BJ (cell line): ENCODE measurements around the gene ZXDA. TPM values are rescaled to one million over a fixed set of nuclear protein-coding genes. Genes with fewer than 3 reads are reported as not detected.
"Not testable (repeated sequence)": the region's sequence is repeated elsewhere in the genome, so short reads cannot be mapped to it uniquely, and the experiment has no call there.

Source experiments
- CTCF ChIA-PET: fragments of 350-600 bp; formaldehyde crosslinking; extraction: SDS; loops from one replicate; lab custom pipeline; 2021; ENCODE audit warnings: antibody characterized with exemption, inconsistent platforms; lab: Yijun Ruan, JAX
- POLR2A ChIA-PET: fragments of 300-600 bp; sonication (Branson Sonifier 250); formaldehyde crosslinking; extraction: SDS; loops from one replicate; lab custom pipeline; 2021; ENCODE audit warnings: antibody characterized with exemption; lab: Charles Lee
- DNase-seq: peaks from one replicate; pipeline ENCODE4 v3.0.0-alpha.2; 2011; ENCODE audit warnings: low read depth
- H3K27me3 ChIP-seq: 2 replicates; pipeline ENCODE4 v1.6.0; 2011; ENCODE audit warnings: low read length; ENCODE audit not compliant: control insufficient read depth, insufficient read depth
- H3K36me3 ChIP-seq: 2 replicates; pipeline ENCODE4 v1.5.1; 2011; ENCODE audit warnings: low read length; ENCODE audit not compliant: control insufficient read depth, insufficient read depth
- H3K4me3 ChIP-seq: 2 replicates; pipeline ENCODE4 v1.5.1; 2011; ENCODE audit warnings: low read depth, mild to moderate bottlenecking, control low read depth, low read length
- polyA plus RNA-seq: library from polyadenylated mRNA; depleted of rRNA; stranded (reverse); fragments of >200 nt; gene quantifications from 2 replicates; pipeline ENCODE4 v1.2.3, GENCODE V29; 2011
- TF ChIP-seq, protein P1 (sequence below): IDR thresholded peaks from 2 replicates; pipeline ENCODE4 v1.5.1; 2011; ENCODE audit warnings: low read depth, mild to moderate bottlenecking, control low read depth, inconsistent platforms, low read length, moderate library complexity; ENCODE audit not compliant: insufficient read depth

ZXDA gene
- polyA plus RNA-seq, 1 experiment: 1.5 TPM

DNA sequence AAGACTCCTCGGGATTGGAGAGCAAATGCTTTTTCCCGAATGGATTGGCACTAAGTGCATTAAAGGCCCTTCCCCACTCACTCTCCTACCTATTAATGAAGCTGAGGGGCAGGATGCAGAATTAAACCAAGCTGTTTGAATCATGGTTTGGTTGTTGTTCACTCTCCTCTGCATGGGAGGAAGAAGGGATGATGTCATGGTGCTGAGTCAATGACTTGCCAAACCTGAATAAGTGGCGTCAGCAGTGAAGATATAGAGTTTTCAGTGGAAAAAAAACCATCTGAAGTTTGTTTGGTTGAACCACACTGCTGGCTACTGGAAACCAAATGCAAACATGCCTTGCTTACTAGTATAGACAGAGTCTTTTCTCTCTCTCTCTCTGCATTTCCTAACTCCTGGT, 19.8 kb upstream of the ZXDA start:
- Histone ChIP-seq H3K4me3 (no peak overlapping the region), H3K36me3 (no peaks in the 10 kb centered on the region), H3K27me3 (no peaks in the 10 kb centered on the region)
- TF ChIP-seq, protein P1, sequence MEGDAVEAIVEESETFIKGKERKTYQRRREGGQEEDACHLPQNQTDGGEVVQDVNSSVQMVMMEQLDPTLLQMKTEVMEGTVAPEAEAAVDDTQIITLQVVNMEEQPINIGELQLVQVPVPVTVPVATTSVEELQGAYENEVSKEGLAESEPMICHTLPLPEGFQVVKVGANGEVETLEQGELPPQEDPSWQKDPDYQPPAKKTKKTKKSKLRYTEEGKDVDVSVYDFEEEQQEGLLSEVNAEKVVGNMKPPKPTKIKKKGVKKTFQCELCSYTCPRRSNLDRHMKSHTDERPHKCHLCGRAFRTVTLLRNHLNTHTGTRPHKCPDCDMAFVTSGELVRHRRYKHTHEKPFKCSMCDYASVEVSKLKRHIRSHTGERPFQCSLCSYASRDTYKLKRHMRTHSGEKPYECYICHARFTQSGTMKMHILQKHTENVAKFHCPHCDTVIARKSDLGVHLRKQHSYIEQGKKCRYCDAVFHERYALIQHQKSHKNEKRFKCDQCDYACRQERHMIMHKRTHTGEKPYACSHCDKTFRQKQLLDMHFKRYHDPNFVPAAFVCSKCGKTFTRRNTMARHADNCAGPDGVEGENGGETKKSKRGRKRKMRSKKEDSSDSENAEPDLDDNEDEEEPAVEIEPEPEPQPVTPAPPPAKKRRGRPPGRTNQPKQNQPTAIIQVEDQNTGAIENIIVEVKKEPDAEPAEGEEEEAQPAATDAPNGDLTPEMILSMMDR: no peak
- CTCF ChIA-PET: interaction anchor here (1.5 kb wide), 1 partner anchor 108 kb away, joined by 3 read pairs; no protein-coding TSS in a partner anchor
- DNase-seq: no peak
- POLR2A ChIA-PET: no interaction called here

DNA sequence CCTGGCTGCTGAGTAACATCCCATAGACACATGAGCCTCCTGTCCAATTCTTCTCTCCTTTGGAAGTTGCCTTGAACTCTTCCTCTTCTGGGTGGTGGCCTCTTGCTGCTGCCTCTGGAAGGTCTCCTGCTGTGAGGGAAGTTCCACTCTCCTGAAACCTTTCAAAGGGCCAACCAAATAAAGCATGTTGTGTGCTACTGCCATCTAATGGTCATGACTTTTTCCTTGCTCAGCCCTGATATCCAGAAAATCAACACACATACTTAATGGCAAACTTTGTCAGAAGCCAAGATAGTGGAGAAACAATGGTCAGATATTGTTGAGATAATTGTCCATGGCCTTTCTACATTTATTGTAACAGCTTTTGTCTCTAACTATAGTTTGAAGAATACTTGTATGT, 19.1 kb upstream of the ZXDA start:
- ChIA-PET POLR2A (no interaction called here), CTCF (interaction anchor here (0.7 to 1.5 kb wide), 2 partner anchors 107 to 115 kb away, joined by 3 read pairs; no protein-coding TSS in a partner anchor)
- no peak for DNase-seq
- Histone ChIP-seq H3K4me3 (no peak overlapping the region), H3K27me3 (no peaks in the 10 kb centered on the region), H3K36me3 (no peaks in the 10 kb centered on the region)
- TF ChIP-seq, protein P1: peak; percentile 41; the same call in 1 of the 2 replicates

DNA sequence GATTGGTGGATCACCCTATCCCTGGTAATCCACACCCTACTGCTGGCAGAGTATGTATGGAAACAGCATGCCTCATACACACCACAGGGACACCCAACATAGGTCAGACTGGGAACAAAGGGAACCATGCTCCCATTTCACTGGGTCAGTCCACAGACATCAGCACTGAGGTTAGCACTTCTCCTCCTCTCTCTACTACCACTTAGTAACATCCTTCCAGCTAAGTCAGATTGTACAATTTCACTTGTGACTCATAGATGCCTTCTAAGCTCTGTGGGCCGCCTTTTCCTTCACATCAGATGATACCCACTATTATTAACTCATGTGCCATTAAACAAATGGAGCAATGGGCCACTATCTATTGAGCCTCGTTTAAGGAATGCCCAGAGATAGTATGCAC, 15.5 kb upstream of the ZXDA start:
- CTCF ChIA-PET: interaction anchor here (1.1 kb wide), 1 partner anchor 123 kb away, joined by 3 read pairs; no protein-coding TSS in a partner anchor
- no peak overlapping the region for H3K4me3 ChIP-seq
- H3K27me3 ChIP-seq: no peaks in the 10 kb centered on the region
- POLR2A ChIA-PET: no interaction called here
- H3K36me3 ChIP-seq: no peaks in the 10 kb centered on the region
- DNase-seq: no peak
- TF ChIP-seq, protein P1: no peak

DNA sequence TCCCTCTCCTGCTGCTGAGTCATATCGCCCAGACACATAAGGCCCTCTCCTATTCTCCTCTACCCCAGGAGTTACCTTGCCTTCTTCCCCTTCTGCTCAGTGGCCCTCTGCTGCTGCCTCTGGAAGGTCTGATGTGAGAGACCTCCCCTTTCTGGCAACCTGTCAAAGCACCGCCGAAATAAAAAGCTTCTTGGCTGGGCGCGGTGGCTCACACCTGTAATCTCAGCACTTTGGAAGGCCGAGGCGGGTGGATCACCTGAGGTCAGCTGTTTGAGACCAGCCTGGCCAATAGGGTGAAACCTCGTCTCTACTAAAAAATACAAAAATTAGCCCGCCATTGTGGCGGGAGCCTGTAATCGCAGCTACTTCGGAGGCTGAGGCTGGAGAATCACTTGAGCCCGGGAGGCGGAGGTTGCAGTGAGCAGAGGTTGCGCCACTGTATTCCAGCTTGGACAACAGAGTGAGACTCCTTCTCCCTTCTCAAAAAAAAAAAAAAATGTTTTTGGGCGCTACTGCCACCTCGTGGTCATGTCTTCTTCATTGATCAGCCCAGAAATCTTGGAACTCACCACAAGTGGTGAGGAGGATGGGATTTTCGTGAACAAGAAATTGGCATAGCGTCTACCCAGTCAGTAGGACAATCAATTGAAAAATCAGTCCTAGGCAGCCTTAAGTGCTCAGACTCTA, 8.6 kb upstream of the ZXDA start:
- no peak for DNase-seq
- Histone ChIP-seq H3K27me3 (no peaks in the 10 kb centered on the region), H3K4me3 (no peak overlapping the region), H3K36me3 (no peaks in the 10 kb centered on the region)
- POLR2A ChIA-PET: no interaction called here
- TF ChIP-seq, protein P1: peak; percentile 51
- CTCF ChIA-PET: interaction anchor here (1.2 to 2.0 kb wide), 3 partner anchors 18 to 99 kb away, joined by 3 to 10 read pairs (median 8); no protein-coding TSS in a partner anchor

DNA sequence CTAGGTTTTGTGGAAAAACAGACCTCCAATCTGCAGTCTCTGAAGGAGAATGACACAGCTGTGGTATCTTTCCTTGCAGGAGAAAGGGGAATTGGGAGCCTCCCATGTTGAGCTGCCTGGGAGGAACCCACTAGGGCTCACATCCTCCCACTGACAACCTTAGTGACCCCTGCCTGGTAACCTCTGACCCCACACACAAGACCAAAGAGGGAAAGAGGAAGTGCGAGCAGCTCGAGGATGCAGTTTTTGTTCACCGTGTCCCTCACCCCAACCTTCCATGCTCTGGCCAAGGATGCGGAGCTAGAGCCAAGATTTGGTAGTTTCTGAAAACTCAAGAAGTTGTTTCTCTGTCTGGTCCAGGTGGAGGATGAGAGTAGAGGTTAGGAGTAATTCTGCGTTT, 5.4 kb upstream of the ZXDA start:
- CTCF ChIA-PET: interaction anchor here (0.8 kb wide), 1 partner anchor 94 kb away, joined by 4 read pairs; no protein-coding TSS in a partner anchor
- H3K4me3 ChIP-seq: no peak overlapping the region
- DNase-seq: no peak
- no peaks in the 10 kb centered on the region for H3K36me3 ChIP-seq
- TF ChIP-seq, protein P1: no peak
- H3K27me3 ChIP-seq: no peaks in the 10 kb centered on the region
- POLR2A ChIA-PET: no interaction called here

DNA sequence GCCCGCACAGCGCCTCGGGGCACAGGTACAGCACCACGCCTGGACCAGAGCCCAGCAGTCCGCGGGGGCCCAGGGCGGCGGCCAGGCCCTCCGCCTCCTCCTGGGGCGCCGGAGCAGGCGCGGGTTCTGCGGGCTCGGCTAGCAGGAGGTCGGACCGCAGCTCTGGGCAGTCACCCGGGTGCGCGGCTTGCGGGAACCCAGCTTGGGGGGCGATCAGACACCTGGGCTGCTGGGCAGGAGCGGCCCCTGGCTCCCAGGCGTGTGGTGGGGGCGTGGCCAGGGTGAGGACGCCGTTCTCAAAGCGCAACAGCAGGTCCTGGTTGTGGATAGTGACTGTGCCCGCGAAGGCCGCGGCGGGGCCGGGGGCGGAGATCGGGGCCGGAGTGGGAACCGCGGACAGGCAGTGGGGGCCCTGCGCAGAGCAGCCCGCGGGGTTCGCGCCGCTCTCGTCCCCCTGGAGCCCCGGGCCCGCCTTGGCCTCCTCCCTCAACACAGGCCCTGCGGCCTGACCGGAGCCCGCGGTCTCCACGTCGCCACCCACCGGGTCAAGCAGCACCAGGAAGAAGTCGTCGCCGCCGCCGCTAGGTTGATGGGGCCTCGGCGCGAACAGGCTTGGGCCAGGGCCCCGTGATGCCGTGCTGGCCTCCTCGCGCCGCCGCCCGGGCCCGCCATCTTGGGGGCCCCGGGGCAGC, 517 bp downstream of the ZXDA start:
- CTCF ChIA-PET, H3K27me3 ChIP-seq, DNase-seq, POLR2A ChIA-PET, H3K36me3 ChIP-seq: not testable (repeated sequence)
- H3K4me3 ChIP-seq: peak overlapping the region; percentile 42

DNA sequence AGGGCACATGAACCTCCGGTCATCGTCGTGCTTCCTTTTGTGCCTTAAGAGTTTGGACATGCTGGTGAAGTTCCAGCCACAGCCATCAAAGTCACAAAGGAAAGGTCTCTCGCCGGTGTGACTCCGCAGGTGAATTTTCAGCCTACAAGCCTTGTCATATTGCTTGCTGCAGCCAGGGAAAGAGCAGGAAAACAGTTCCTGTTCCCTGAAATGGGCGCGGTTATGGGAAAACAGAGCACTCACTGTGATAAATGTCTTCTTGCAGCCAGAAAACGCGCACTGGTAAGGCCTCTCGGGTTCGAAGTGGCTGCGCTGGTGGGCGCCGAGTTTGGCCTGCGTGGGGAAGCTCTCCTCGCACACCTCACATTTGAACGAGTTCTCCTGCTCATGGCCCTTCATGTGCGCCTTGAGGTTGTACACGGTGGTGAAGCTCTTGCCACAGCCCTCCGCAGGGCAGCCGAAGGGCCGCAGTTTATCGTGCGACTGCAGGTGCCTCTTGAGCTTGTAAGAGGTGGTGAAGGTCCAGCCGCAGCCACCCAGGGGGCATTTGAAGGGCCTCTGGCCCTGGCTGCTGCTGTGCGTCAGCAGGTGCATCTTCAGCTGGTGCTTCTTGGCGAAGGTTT, 1.2 kb downstream of the ZXDA start:
- H3K27me3 ChIP-seq, H3K36me3 ChIP-seq, CTCF ChIA-PET, POLR2A ChIA-PET, DNase-seq: not testable (repeated sequence)
- H3K4me3 ChIP-seq: peak overlapping the region; percentile 42
